Mesothelial cell of epicardium (in vitro differentiated cells): ENCODE measurements around the gene SACS. TPM values are rescaled to one million over a fixed set of nuclear protein-coding genes. Genes with fewer than 3 reads are reported as not detected.

Experiments used
- DNase-seq, 2 experiments: peaks; one replicate each; pipeline ENCODE4 v3.0.0; 2021; ENCODE audit warnings: low spot score in 2 of 2; ENCODE audit not compliant: unreplicated experiment in 2 of 2
- H3K27ac Mint-ChIP-seq: 2 replicates; pipeline ENCODE4 v1.8.0; 2021; ENCODE audit warnings: mixed read lengths
- H3K27me3 Mint-ChIP-seq: 2 replicates; pipeline ENCODE4 v1.8.0; 2021; ENCODE audit warnings: low read depth, mixed read lengths
- H3K36me3 Mint-ChIP-seq: 2 replicates; pipeline ENCODE4 v1.8.0; 2021; ENCODE audit warnings: mixed read lengths
- H3K4me1 Mint-ChIP-seq: 2 replicates; pipeline ENCODE4 v1.8.0; 2021; ENCODE audit warnings: mixed read lengths
- H3K4me3 Mint-ChIP-seq: 2 replicates; pipeline ENCODE4 v1.8.0; 2021; ENCODE audit warnings: mild to moderate bottlenecking, moderate library complexity, mixed read lengths
- H3K9me3 Mint-ChIP-seq: 2 replicates; pipeline ENCODE4 v1.8.0; 2021; ENCODE audit warnings: mixed read lengths
- CTCF ChIP-seq: fragments of 200-600 bp; sonication (generic); IDR thresholded peaks from one replicate; pipeline ENCODE4 v1.5.0; 2021; ENCODE audit warnings: antibody characterized with exemption; ENCODE audit not compliant: unreplicated experiment
- total RNA-seq: library from RNA; stranded (reverse); gene quantifications from 3 replicates; pipeline ENCODE4 v1.2.1, GENCODE V29; 2021

SACS gene
- 18.7 to 19.2 TPM (median 19.2 TPM) in 3 replicates for total RNA-seq

GRCh38 chr13:23433171-23434153 lies at the start of gene SACS:
Gene SACS (minus strand): TSS chr13:23433702. CDS start chr13:23411239, 22,463 bp downstream.
- no peak for TF ChIP-seq CTCF
- Mint-ChIP-seq H3K4me1 (peaks cover 9% of the 10 kb centered on the region), H3K27ac (peak within 1 kb of the TSS; percentile 8), H3K36me3 (no peaks in the 10 kb centered on the region), H3K9me3 (no peaks in the 10 kb centered on the region), H3K4me3 (peak within 1 kb of the TSS; percentile 73), H3K27me3 (no peaks in the 10 kb centered on the region)
- no peak for DNase-seq

- DNase-seq = no peak
- H3K9me3 Mint-ChIP-seq = peaks cover 48% of the 10 kb centered on the region
- H3K27ac Mint-ChIP-seq = no peak overlapping the region
- H3K27me3 Mint-ChIP-seq = no peaks in the 10 kb centered on the region
- no peak overlapping the region for H3K4me3 Mint-ChIP-seq
- H3K36me3 Mint-ChIP-seq = peaks cover 20% of the 10 kb centered on the region
- peaks cover 2% of the 10 kb centered on the region for H3K4me1 Mint-ChIP-seq
- TF ChIP-seq CTCF = no peak
These were observed 46.8 kb upstream of the SACS start for GRCh38 chr13:23480324-23480723.

- H3K9me3 Mint-ChIP-seq = peaks cover 47% of the 10 kb centered on the region
- TF ChIP-seq CTCF = no peak
- no peak overlapping the region for H3K27ac Mint-ChIP-seq
- H3K4me1 Mint-ChIP-seq = peaks cover 9% of the 10 kb centered on the region
- H3K27me3 Mint-ChIP-seq = no peaks in the 10 kb centered on the region
- peaks cover 23% of the 10 kb centered on the region for H3K36me3 Mint-ChIP-seq
- DNase-seq = no peak
- no peak overlapping the region for H3K4me3 Mint-ChIP-seq
These were observed 43.6 kb upstream of the SACS start for GRCh38 chr13:23477101-23477500.

GRCh38 chr13:23473221-23473620 lies 39.7 kb upstream of the SACS start:
- DNase-seq = no peak
- H3K36me3 Mint-ChIP-seq = peaks cover 2% of the 10 kb centered on the region
- TF ChIP-seq CTCF = no peak

GRCh38 chr13:23472189-23472588 lies 38.7 kb upstream of the SACS start:
- H3K4me3 Mint-ChIP-seq = no peak overlapping the region
- no peaks in the 10 kb centered on the region for H3K27me3 Mint-ChIP-seq
- H3K9me3 Mint-ChIP-seq = peaks cover 7% of the 10 kb centered on the region
- DNase-seq = no peak
- H3K27ac Mint-ChIP-seq = no peak overlapping the region
- TF ChIP-seq CTCF = no peak
- H3K36me3 Mint-ChIP-seq = peaks cover 2% of the 10 kb centered on the region
- H3K4me1 Mint-ChIP-seq = peaks cover 53% of the 10 kb centered on the region

More at GRCh38 chr13:23473221-23473620, 39.7 kb upstream of the SACS start:
- Mint-ChIP-seq H3K27ac (no peak overlapping the region), H3K27me3 (no peaks in the 10 kb centered on the region), H3K4me3 (no peak overlapping the region), H3K9me3 (peaks cover 15% of the 10 kb centered on the region), H3K4me1 (peaks cover 45% of the 10 kb centered on the region)
